A549 treated with CpdA at 1 μM for 4 hours (cell line): Measurements from ENCODE around the gene WDR53. TPM values are rescaled to one million over a fixed set of nuclear protein-coding genes. Genes with fewer than 3 reads are reported as not detected.

Source experiments
- total RNA-seq: library from RNA; stranded (reverse); fragments of 200-300 nt; extraction: Qiagen RNA extraction; gene quantifications from 5 replicates; pipeline ENCODE4 v1.2.3, GENCODE V29; 2022; ENCODE audit warnings: low read depth

The WDR53 gene
- total RNA-seq = 8.8 to 11.4 TPM (median 10.4 TPM) in 5 replicates

DNA sequence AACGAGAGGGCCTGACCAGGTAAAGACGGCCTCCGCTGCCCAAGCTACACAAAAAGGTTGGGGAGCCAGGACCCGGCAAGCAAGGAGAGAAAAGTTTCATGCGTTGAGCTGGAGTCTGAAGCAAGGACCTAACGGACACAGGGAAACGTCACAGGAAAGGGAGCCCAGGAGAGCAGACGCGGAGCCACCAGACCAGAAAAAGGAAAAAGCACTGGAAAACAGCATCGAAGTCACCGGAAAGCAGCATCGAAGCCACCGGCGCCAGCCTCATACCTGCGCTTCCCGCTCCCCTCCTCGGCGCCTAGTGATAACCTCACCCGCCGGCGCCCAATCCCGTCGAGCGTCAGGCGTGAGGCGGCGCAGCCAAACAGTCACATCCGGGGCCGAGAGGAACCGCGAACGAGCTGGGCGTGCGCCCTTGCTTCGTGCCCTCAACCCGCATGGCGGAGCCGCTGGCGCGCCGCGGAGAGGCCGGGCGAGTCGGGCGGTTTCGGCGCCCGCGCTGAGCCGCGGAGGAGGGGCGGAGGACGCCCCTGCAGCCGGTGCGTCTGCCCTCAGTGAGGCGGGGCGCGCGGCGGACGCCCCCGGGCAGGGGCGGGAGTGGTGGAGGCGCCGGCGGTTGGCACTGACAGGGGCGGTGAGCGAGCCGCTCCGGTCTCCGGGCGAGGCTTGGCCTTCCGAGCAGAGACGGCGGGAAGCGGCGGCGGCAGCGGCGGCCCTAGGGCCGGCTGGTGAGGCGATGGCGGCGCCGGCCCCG, at the start of gene WDR53, which contains the start of gene FBXO45:
Gene WDR53 (minus strand): TSS at position 309 of the 757 bp plus-strand sequence. CDS start 7,079 bp downstream, outside the sequence.
Gene FBXO45 (plus strand): TSS at position 415 of the 757 bp plus-strand sequence. CDS start 325 bp downstream, at position 740.

DNA sequence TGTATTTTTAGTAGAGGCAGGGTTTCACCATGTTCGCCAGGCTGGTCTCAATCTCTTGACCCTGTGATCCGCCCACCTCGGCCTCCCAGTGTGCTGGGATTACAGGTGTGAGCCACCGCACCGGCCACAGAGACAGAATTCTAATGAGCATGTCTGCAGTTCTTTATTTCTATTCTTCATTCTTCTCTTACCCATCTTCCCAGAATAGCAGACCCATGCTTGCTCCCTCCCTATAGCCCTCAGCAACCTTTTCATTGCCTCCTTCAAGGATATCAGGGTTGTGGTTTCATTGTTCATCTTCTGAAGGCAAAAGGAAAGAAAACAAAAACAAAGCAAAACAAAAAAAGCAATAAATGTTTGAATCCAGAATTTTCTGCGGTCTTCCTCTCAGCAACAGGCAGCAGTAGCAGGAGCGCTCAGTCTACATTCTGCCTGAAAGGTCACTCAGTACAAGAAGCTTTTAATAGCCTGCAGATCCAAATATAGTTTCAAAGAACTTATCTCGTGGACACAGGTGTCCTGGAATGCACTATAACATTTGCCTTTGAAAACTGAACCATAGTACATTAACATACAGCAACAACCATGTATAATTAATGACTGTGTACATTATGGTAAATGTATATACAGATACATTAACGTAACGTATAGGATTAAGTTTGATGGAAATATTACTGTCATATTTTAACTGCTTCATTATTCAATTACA, 53.3 kb downstream of the WDR53 start, which contains the start of gene SMCO1:
Gene SMCO1 (minus strand): TSS at position 434 of the 709 bp plus-strand sequence. CDS start 137 bp downstream, at position 297.

Other genes with a start within 250 kb of the WDR53 start
- 8.5 to 12.0 TPM (median 10.8 TPM) in 5 replicates for gene TM4SF19, start 230.2 kb downstream of the WDR53 start, total RNA-seq
- 5.7 to 10.1 TPM (median 9.1 TPM) in 5 replicates for gene UBXN7, start 136.1 kb downstream of the WDR53 start, total RNA-seq
- 4.2 to 5.6 TPM (median 4.5 TPM) in 5 replicates for gene RNF168, start 64.8 kb downstream of the WDR53 start, total RNA-seq
- not detected in 5 replicates for gene SMCO1, start 53.2 kb downstream of the WDR53 start, total RNA-seq
- 6.8 to 8.2 TPM (median 7.2 TPM) in 5 replicates for gene FBXO45, start 106 bp upstream of the WDR53 start, total RNA-seq
- gene NRROS, start 71.1 kb upstream of the WDR53 start, total RNA-seq = not detected in 5 replicates
- gene CEP19, start 143.7 kb upstream of the WDR53 start, total RNA-seq = 3.1 to 3.6 TPM (median 3.4 TPM) in 5 replicates
- gene PIGX, start 143.8 kb upstream of the WDR53 start, total RNA-seq = 26.9 to 32.4 TPM (median 29.9 TPM) in 5 replicates
- 32.8 to 55.4 TPM (median 38.1 TPM) in 5 replicates for gene PAK2, start 171.3 kb upstream of the WDR53 start, total RNA-seq